HEK293 (cell line): ENCODE data around the gene PHF23.

Experiments
- CTCF ChIA-PET: fragments of 350-600 bp; formaldehyde crosslinking; extraction: SDS; loops from one replicate; lab custom pipeline; 2021; ENCODE audit warnings: antibody characterized with exemption; lab: Yijun Ruan, JAX
- POLR2A ChIA-PET: fragments of 300-600 bp; formaldehyde crosslinking; extraction: SDS; loops from one replicate; lab custom pipeline; 2020; ENCODE audit warnings: antibody characterized with exemption, inconsistent platforms; lab: Yijun Ruan, JAX
- H3K27ac ChIP-seq: fragments of 200-500 bp; sonication (Bioruptor generic); 2 replicates; pipeline ENCODE4 v1.5.1; 2014; ENCODE audit warnings: low read depth, low read length, control low read depth, inconsistent platforms; ENCODE audit errors: extremely low read depth
- H3K36me3 ChIP-seq, 2 experiments: fragments of 200-500 bp in 1 of 2; sonication (Bioruptor generic) in 1 of 2; 1 replicate in 1 of 2; 2 replicates in 1 of 2; pipeline ENCODE4 v1.5.1; 2014 to 2017; ENCODE audit warnings: inconsistent platforms in 2 of 2, low read length in 2 of 2; ENCODE audit not compliant: control insufficient read depth in 2 of 2, insufficient read depth in 1 of 2
- H3K4me1 ChIP-seq: fragments of 200-500 bp; sonication (Bioruptor generic); 2 replicates; pipeline ENCODE4 v1.5.1; 2014; ENCODE audit warnings: mild to moderate bottlenecking, low read length, inconsistent platforms; ENCODE audit not compliant: control insufficient read depth, insufficient read depth
- H3K4me3 ChIP-seq: 2 replicates; pipeline ENCODE4 v1.5.1; 2011; ENCODE audit warnings: low read depth, mild to moderate bottlenecking, control low read depth, low read length, moderate library complexity
- H3K9me3 ChIP-seq: fragments of 200-500 bp; sonication (Bioruptor generic); 2 replicates; pipeline ENCODE4 v1.5.1; 2014; ENCODE audit warnings: low read depth, low read length, inconsistent platforms; ENCODE audit not compliant: control insufficient read depth, insufficient read depth
- AEBP2 ChIP-seq: fragments of 450-650 bp; formaldehyde crosslinking; IDR thresholded peaks from 2 replicates; pipeline ENCODE4 v1.5.1; 2016; ENCODE audit warnings: missing biosample characterization, missing genetic modification characterization, borderline replicate concordance
- GLIS2 ChIP-seq: fragments of 450-650 bp; formaldehyde crosslinking; IDR thresholded peaks from 2 replicates; pipeline ENCODE4 v1.5.1; 2016; ENCODE audit warnings: missing biosample characterization, missing genetic modification characterization
- KLF1 ChIP-seq: fragments of 450-650 bp; formaldehyde crosslinking; IDR thresholded peaks from 2 replicates; pipeline ENCODE4 v1.5.1; 2016; ENCODE audit warnings: missing biosample characterization, missing genetic modification characterization
- KLF17 ChIP-seq: fragments of 450-650 bp; formaldehyde crosslinking; IDR thresholded peaks from 2 replicates; pipeline ENCODE4 v1.5.1; 2016; ENCODE audit warnings: missing biosample characterization, missing genetic modification characterization
- OVOL3 ChIP-seq: fragments of 450-650 bp; formaldehyde crosslinking; IDR thresholded peaks from 2 replicates; pipeline ENCODE4 v1.5.1; 2016; ENCODE audit warnings: missing biosample characterization, missing genetic modification characterization
- PATZ1 ChIP-seq: fragments of 450-650 bp; formaldehyde crosslinking; IDR thresholded peaks from 2 replicates; pipeline ENCODE4 v1.5.1; 2016; ENCODE audit warnings: missing biosample characterization, missing genetic modification characterization
- WT1 ChIP-seq: fragments of 450-650 bp; formaldehyde crosslinking; IDR thresholded peaks from 2 replicates; pipeline ENCODE4 v1.5.1; 2016; ENCODE audit warnings: missing biosample characterization, missing genetic modification characterization
- ZBTB17 ChIP-seq: fragments of 450-650 bp; formaldehyde crosslinking; IDR thresholded peaks from 2 replicates; pipeline ENCODE4 v1.5.1; 2016; ENCODE audit warnings: missing biosample characterization, missing genetic modification characterization
- ZBTB26 ChIP-seq: fragments of 450-650 bp; formaldehyde crosslinking; optimal IDR thresholded peaks from 2 replicates; pipeline ENCODE3; 2016; ENCODE audit warnings: missing biosample characterization, mild to moderate bottlenecking, missing genetic modification characterization
- ZFHX2 ChIP-seq: fragments of 450-650 bp; formaldehyde crosslinking; conservative IDR thresholded peaks from 2 replicates; pipeline ENCODE4 v1.5.1; 2016; ENCODE audit warnings: missing biosample characterization, missing genetic modification characterization
- ZNF114 ChIP-seq: fragments of 450-650 bp; formaldehyde crosslinking; IDR thresholded peaks from 2 replicates; pipeline ENCODE4 v1.5.0; 2017; ENCODE audit warnings: missing biosample characterization, missing genetic modification characterization
- ZNF202 ChIP-seq: fragments of 450-650 bp; formaldehyde crosslinking; IDR thresholded peaks from 2 replicates; pipeline ENCODE4 v1.5.1; 2016; ENCODE audit warnings: missing biosample characterization, missing genetic modification characterization, borderline replicate concordance
- ZNF416 ChIP-seq: fragments of 450-650 bp; formaldehyde crosslinking; IDR thresholded peaks from 2 replicates; pipeline ENCODE4 v1.5.1; 2016; ENCODE audit warnings: missing biosample characterization, missing genetic modification characterization
- ZNF473 ChIP-seq: fragments of 450-650 bp; formaldehyde crosslinking; IDR thresholded peaks from 2 replicates; pipeline ENCODE4 v1.5.1; 2017; ENCODE audit warnings: missing biosample characterization, missing genetic modification characterization
- ZNF561 ChIP-seq: fragments of 450-650 bp; IDR thresholded peaks from 2 replicates; pipeline ENCODE4 v1.5.1; 2018; ENCODE audit warnings: missing biosample characterization, missing genetic modification characterization, borderline replicate concordance
- ZNF664 ChIP-seq: fragments of 450-650 bp; formaldehyde crosslinking; IDR thresholded peaks from 2 replicates; pipeline ENCODE4 v1.5.1; 2016; ENCODE audit warnings: missing biosample characterization, missing genetic modification characterization
- ZNF76 ChIP-seq: fragments of 450-650 bp; formaldehyde crosslinking; IDR thresholded peaks from 2 replicates; pipeline ENCODE4; 2016; ENCODE audit warnings: low read depth, missing biosample characterization, missing genetic modification characterization, borderline replicate concordance
- ZNF791 ChIP-seq: fragments of 450-650 bp; formaldehyde crosslinking; IDR thresholded peaks from 2 replicates; pipeline ENCODE4 v1.5.1; 2016; ENCODE audit warnings: missing biosample characterization, missing genetic modification characterization
- ZSCAN18 ChIP-seq: fragments of 450-650 bp; formaldehyde crosslinking; IDR thresholded peaks from 2 replicates; pipeline ENCODE4 v1.5.1; 2016; ENCODE audit warnings: missing biosample characterization, missing genetic modification characterization

PHF23 gene

GRCh38 chr17:7219229-7219811 is 19.9 kb downstream of the PHF23 start (continued):
- TF ChIP-seq ZNF76 (tag by site-specific recombination) (no peak), WT1 (tag by site-specific recombination) (peak; percentile 43; the same call in 1 of the 2 replicates)
- TF ChIP-seq, all 188 proteins: peak for 10

GRCh38 chr17:7218758-7219157 is 20.5 kb downstream of the PHF23 start:
- H3K27ac ChIP-seq: no peak overlapping the region; the same call in 1 of the 2 replicates

GRCh38 chr17:7218166-7218565 is 21.1 kb downstream of the PHF23 start:
- H3K9me3 ChIP-seq: no peaks in the 10 kb centered on the region
- CTCF ChIA-PET: interaction anchor here (0.5 to 4.2 kb wide), 3 partner anchors 12 to 172 kb away, joined by 3 to 34 read pairs (median 4); no protein-coding TSS in a partner anchor
- peaks cover under 1 to 23% of the 10 kb centered on the region in 2 experiments; a peak in 2 of 3 replicates for H3K36me3 ChIP-seq
- POLR2A ChIA-PET: interaction anchor here (9.8 kb wide), 1 partner anchor 18 kb away, joined by 284 read pairs; the partner anchor contains the start of genes DVL2, GABARAP and PHF23
- H3K4me1 ChIP-seq: peaks cover 11% of the 10 kb centered on the region
- H3K4me3 ChIP-seq: no peak overlapping the region
- TF ChIP-seq ZNF473: no peak
- no peak for TF ChIP-seq OVOL3 (tag by site-specific recombination)
- 0 out of 2 replicates have a peak, but pooled peaks have one; percentile 36 for TF ChIP-seq ZNF561 (tag by site-specific recombination)
- no peak overlapping the region for H3K27ac ChIP-seq

More at GRCh38 chr17:7218758-7219157, 20.5 kb downstream of the PHF23 start:
- Histone ChIP-seq H3K4me1 (peaks cover 8% of the 10 kb centered on the region), H3K9me3 (no peaks in the 10 kb centered on the region), H3K36me3 (peaks cover 7 to 29% of the 10 kb centered on the region in 2 experiments; a peak in 2 of 3 replicates), H3K4me3 (no peak overlapping the region)
- TF ChIP-seq ZNF202 (tag by site-specific recombination) (no peak), ZNF114 (tag by site-specific recombination) (no peak), ZNF664 (tag by site-specific recombination) (no peak), ZBTB17 (tag by site-specific recombination) (no peak), ZNF791 (tag by site-specific recombination) (no peak), ZNF416 (tag by site-specific recombination) (no peak), ZBTB26 (tag by site-specific recombination) (no peak), GLIS2 (tag by site-specific recombination) (no peak), AEBP2 (tag by site-specific recombination) (no peak)
- TF ChIP-seq, all 188 proteins: peak for 0
- POLR2A ChIA-PET: interaction anchor here (1.5 to 9.8 kb wide), 3 partner anchors 18 to 183 kb away, joined by 6 to 284 read pairs (median 7); partner anchors contain the start of genes DVL2, GABARAP, PHF23 and SLC16A13
- CTCF ChIA-PET: interaction anchor here (0.6 to 4.2 kb wide), 5 partner anchors 11 to 173 kb away, joined by 3 to 34 read pairs (median 5); partner anchors contain the start of genes GABARAP and PHF23

GRCh38 chr17:7217113-7217987 is 21.9 kb downstream of the PHF23 start:
- Histone ChIP-seq H3K9me3 (no peaks in the 10 kb centered on the region), H3K27ac (no peak overlapping the region), H3K4me3 (peak overlapping the region; percentile 9), H3K36me3 (peaks cover 0 to 15% of the 10 kb centered on the region in 2 experiments; a peak in 1 of 3 replicates), H3K4me1 (peaks cover 11% of the 10 kb centered on the region)
- ChIA-PET CTCF (no interaction called here), POLR2A (interaction anchor here (0.5 to 9.8 kb wide), 2 partner anchors 19 to 196 kb away, joined by 5 to 284 read pairs; partner anchors contain the start of genes DVL2, GABARAP and PHF23)
- 0 out of 2 replicates have a peak, but pooled peaks have one; percentile 38 for TF ChIP-seq ZSCAN18 (tag by site-specific recombination)
- no peak for TF ChIP-seq KLF1
- TF ChIP-seq KLF17: peak; percentile 60; the same call in 1 of the 2 replicates
- peak; percentile 61 for TF ChIP-seq PATZ1 (tag by site-specific recombination)
- peak; percentile 34 for TF ChIP-seq ZFHX2
